ENCODE results near the gene SLC46A2. TPM values are rescaled to one million over a fixed set of nuclear protein-coding genes. Genes with fewer than 3 reads are reported as not detected.

Gene SLC46A2
- total and polyA plus RNA-seq, 2 of the 8 experiments (the other 6 are each of a cell fraction or from before 2014, with no cell fraction given): 0.03 TPM; not detected in 1

- no peak overlapping the region for H2AFZ ChIP-seq (ENCODE audit: low read length)
- no peaks in the 10 kb centered on the region for H3K9me3 ChIP-seq (ENCODE audit: insufficient read depth in 2 of 2, low read depth in 1 of 2, low read length in 1 of 2)
- peaks cover 2 to 4% of the 10 kb centered on the region in 2 experiments for H4K20me1 ChIP-seq (replicated peaks in 1 of 2; ENCODE audit: control insufficient read depth in 1 of 2, insufficient read depth in 2 of 2, low read length in 2 of 2)
- H3K18ac ChIP-seq (ENCODE audit: extremely low read depth, low read length): no peak overlapping the region
- no peak overlapping the region for H2BK120ac ChIP-seq (replicated peaks; ENCODE audit: low read depth, low read length)
- H3K36me3 ChIP-seq (ENCODE audit: control insufficient read depth in 2 of 4, insufficient read depth in 4 of 4, low read length in 3 of 4): no peaks in the 10 kb centered on the region; a peak in 1 of 8 replicates
- no peak overlapping the region for H2BK20ac ChIP-seq (ENCODE audit: low read length)
- DNase-seq (ENCODE audit: low read depth in 1 of 2, low spot score in 2 of 2) (no peak), FAIRE-seq (no peak)
- no peak overlapping the region for H3K4me3 ChIP-seq (ENCODE audit: extremely low read depth in 1 of 4, insufficient read depth in 2 of 4, low read depth in 3 of 4, low read length in 4 of 4)
- no peaks in the 10 kb centered on the region for H3K27me3 ChIP-seq (replicated peaks in 1 of 4; ENCODE audit: control insufficient read depth in 3 of 4, extremely low read depth in 1 of 4, insufficient read depth in 3 of 4, low read length in 3 of 4)
- H3K79me1 ChIP-seq (ENCODE audit: low read depth, low read length): peaks cover 2% of the 10 kb centered on the region; the same call in 1 of the 2 replicates
- H3K14ac ChIP-seq (ENCODE audit: insufficient read length): no peak overlapping the region
- POLR2A ChIA-PET (ENCODE audit: partially characterized antibody): no interaction called here
- H3K4me1 ChIP-seq (replicated peaks in 1 of 4; ENCODE audit: control insufficient read depth in 3 of 4, insufficient read depth in 4 of 4, low read length in 3 of 4): peaks cover 7 to 19% (median 13%) of the 10 kb centered on the region in 4 experiments
- CTCF ChIA-PET (ENCODE audit: partially characterized antibody): interaction anchor here (0.6 to 4.5 kb wide), 5 partner anchors 9 to 53 kb away, joined by 3 to 25 read pairs (median 4); no protein-coding TSS in a partner anchor
- H3K27ac ChIP-seq (ENCODE audit: low read depth, low read length): no peak overlapping the region
- H3K23ac ChIP-seq (ENCODE audit: insufficient read length): no peak overlapping the region
- no peak overlapping the region for H2BK15ac ChIP-seq (ENCODE audit: low read length)
- no peak overlapping the region for H3K9ac ChIP-seq (replicated peaks in 1 of 4; ENCODE audit: extremely low read depth in 1 of 4, low read depth in 3 of 4, low read length in 3 of 4)
- no peak overlapping the region for H4K8ac ChIP-seq (ENCODE audit: extremely low read depth, insufficient read depth, low read length)
- no peaks in the 10 kb centered on the region for H3K79me2 ChIP-seq (ENCODE audit: control insufficient read depth in 1 of 2, insufficient read depth in 2 of 2, low read length in 2 of 2)
- TF ChIP-seq TAF1 (IDR thresholded peaks at IDR 0.05; ENCODE audit: low read depth, low read length): no peak
- TF ChIP-seq SIX5 (IDR thresholded peaks at IDR 0.05; ENCODE audit: low read depth, low read length): no peak
- no peak for TF ChIP-seq POU5F1 (IDR thresholded peaks at IDR 0.05; ENCODE audit: low read depth, low read length)
- no peak for TF ChIP-seq CBX5 (IDR thresholded peaks at IDR 0.05; ENCODE audit: low read depth, low read length)
- TF ChIP-seq RBBP5 (IDR thresholded peaks at IDR 0.05; ENCODE audit: borderline replicate concordance, low read depth, low read length): no peak
- H2BK12ac ChIP-seq (ENCODE audit: low read depth, low read length): no peak overlapping the region
- H3K56ac ChIP-seq (replicated peaks; ENCODE audit: insufficient read length, low read depth, low read length): no peak overlapping the region
- H4K91ac ChIP-seq (replicated peaks; ENCODE audit: insufficient read length, low read length): no peak overlapping the region
- 0 out of 2 replicates have a peak, but pooled peaks cover 2% of the 10 kb centered on the region for H3K23me2 ChIP-seq (ENCODE audit: low read depth, low read length)
- no peak overlapping the region for H2AK5ac ChIP-seq (ENCODE audit: low read depth, low read length)
- H2BK5ac ChIP-seq (ENCODE audit: low read depth, low read length): no peak overlapping the region
- no peak overlapping the region for H4K5ac ChIP-seq (ENCODE audit: insufficient read length, low read depth, low read length)
- no peak overlapping the region for H3K4ac ChIP-seq (replicated peaks; ENCODE audit: insufficient read length, low read depth, low read length)
- no peak overlapping the region for H3K4me2 ChIP-seq (ENCODE audit: insufficient read depth in 1 of 2, low read depth in 2 of 2, low read length in 2 of 2)
- 80% methylated on average over 6 of the region's 6 CpGs; no CpG with 5 or more reads in 1 of the 2 experiments for WGBS, 2 experiments (ENCODE audit: extremely low coverage in 1 of 2, insufficient coverage in 1 of 2, insufficient read length in 1 of 2, insufficient replicate concordance in 2 of 2, low coverage in 1 of 2, low lambda C conversion rate in 2 of 2, missing lambda C conversion rate in 1 of 2)
Observed at GRCh38 chr9:112849363-112849922, 41.2 kb downstream of the SLC46A2 start.
